Measurements from ENCODE around the gene PPP1R13L. TPM values are rescaled to one million over a fixed set of nuclear protein-coding genes. Genes with fewer than 3 reads are reported as not detected.

PPP1R13L gene
- total RNA-seq, 2 donors from 2014 or later, result 17.9 to 26.4 TPM

DNA sequence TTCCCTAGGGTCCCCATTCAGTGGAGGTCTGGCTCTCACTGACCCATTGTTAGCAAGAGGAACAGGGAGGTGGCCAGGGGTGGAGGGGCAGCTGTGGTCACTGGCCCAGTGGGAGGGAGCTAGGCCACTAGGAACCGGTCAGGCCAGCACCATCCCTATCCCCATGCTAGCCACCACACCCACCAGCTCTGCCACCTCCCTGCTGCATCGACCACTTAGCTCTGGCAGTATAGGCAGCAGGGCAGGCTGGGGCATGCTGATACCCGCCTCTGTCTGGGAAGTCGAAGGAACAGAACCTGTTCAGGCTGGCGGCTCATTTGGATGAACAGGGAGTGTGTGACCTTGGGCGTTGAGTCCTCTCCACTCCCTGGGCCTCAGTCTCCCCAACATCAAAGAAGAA is 4.7 kb downstream of the PPP1R13L start:
- H3K4me3 ChIP-seq (ENCODE audit: low read length), result no peak overlapping the region
- H3K27ac ChIP-seq (ENCODE audit: low read depth, low read length), result no peak overlapping the region
- peak; percentile 44 for DNase-seq
- peaks cover 3% of the 10 kb centered on the region for H3K36me3 Mint-ChIP-seq (ENCODE audit: low read depth)
- peaks cover 3% of the 10 kb centered on the region for H3K4me1 ChIP-seq (ENCODE audit: control insufficient read depth, insufficient read depth, low read length)
- 88 to 100% methylated on average over 4 to 6 of the region's 6 CpGs for WGBS, 2 experiments (ENCODE audit: insufficient coverage in 1 of 2, insufficient read length in 1 of 2)
- H3K4me3 Mint-ChIP-seq, result no peak overlapping the region
- no peaks in the 10 kb centered on the region for H3K9me3 Mint-ChIP-seq
- TF ChIP-seq, protein P1, sequence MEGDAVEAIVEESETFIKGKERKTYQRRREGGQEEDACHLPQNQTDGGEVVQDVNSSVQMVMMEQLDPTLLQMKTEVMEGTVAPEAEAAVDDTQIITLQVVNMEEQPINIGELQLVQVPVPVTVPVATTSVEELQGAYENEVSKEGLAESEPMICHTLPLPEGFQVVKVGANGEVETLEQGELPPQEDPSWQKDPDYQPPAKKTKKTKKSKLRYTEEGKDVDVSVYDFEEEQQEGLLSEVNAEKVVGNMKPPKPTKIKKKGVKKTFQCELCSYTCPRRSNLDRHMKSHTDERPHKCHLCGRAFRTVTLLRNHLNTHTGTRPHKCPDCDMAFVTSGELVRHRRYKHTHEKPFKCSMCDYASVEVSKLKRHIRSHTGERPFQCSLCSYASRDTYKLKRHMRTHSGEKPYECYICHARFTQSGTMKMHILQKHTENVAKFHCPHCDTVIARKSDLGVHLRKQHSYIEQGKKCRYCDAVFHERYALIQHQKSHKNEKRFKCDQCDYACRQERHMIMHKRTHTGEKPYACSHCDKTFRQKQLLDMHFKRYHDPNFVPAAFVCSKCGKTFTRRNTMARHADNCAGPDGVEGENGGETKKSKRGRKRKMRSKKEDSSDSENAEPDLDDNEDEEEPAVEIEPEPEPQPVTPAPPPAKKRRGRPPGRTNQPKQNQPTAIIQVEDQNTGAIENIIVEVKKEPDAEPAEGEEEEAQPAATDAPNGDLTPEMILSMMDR (conservative IDR thresholded peaks at IDR 0.05), result no peak
- no peak overlapping the region for H3K27ac Mint-ChIP-seq
- H3K9me3 ChIP-seq (ENCODE audit: control insufficient read depth, low read length), result no peaks in the 10 kb centered on the region
- peaks cover 39% of the 10 kb centered on the region for H3K27me3 Mint-ChIP-seq (ENCODE audit: insufficient read depth)
- H3K27me3 ChIP-seq (ENCODE audit: control insufficient read depth, insufficient read depth, low read length, poor library complexity, severe bottlenecking), result no peaks in the 10 kb centered on the region
- H3K4me1 Mint-ChIP-seq, result peaks cover 24% of the 10 kb centered on the region
- H3K9ac ChIP-seq (ENCODE audit: extremely low read depth, low read length, poor library complexity, severe bottlenecking), result no peak overlapping the region
- H3K36me3 ChIP-seq (ENCODE audit: control insufficient read depth, insufficient read depth, low read length), result peaks cover 11% of the 10 kb centered on the region

DNA sequence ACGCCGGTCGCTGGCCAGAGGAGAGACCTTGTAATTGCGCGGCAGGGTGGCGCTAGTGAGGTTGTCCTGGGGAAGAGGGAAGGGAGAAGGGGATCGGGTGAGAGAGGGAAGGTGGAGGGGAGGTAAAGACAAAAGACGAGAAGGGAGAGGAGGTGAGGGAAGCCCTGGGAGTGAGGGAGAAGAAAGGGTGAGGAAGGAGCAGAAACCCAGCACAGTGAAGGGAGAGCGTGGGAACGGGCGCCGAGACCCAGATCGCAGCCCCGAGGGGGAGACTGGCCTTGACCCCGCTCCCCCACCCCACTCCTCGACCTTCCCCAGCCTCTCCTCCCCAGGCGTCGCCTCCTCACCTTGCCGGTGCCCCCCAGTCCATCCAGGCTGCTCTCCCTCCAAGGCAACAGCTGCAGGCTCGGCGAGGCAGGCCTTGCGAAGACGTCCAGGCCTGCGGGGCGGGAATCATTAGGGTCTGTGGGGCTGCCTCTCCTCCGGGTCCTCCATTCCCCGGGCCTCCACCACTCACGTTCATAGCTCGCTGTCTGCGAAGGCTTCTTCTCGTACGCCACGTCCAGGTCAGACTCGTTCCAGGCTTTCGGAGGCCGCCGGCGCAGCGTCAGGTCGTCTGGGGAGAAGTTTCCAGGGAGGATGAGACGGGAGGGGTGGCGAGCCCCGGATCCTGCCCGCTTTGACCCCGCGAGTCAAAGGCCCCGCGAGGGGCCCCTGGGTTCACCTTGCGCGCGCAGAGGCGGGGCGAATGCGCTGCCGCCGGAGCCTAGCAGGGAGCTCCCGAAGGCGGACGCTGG is 8.8 kb downstream of the PPP1R13L start:
- WGBS, 2 experiments (ENCODE audit: insufficient coverage in 1 of 2, insufficient read length in 1 of 2), result 86 to 87% methylated on average over 47 to 59 of the region's 59 CpGs
- no peaks in the 10 kb centered on the region for H3K9me3 Mint-ChIP-seq
- Histone ChIP-seq H3K4me3 (ENCODE audit: low read length) (no peak overlapping the region), H3K27me3 (ENCODE audit: control insufficient read depth, insufficient read depth, low read length, poor library complexity, severe bottlenecking) (no peaks in the 10 kb centered on the region), H3K27ac (ENCODE audit: low read depth, low read length) (no peak overlapping the region), H3K9me3 (ENCODE audit: control insufficient read depth, low read length) (no peaks in the 10 kb centered on the region), H3K4me1 (ENCODE audit: control insufficient read depth, insufficient read depth, low read length) (peaks cover 3% of the 10 kb centered on the region), H3K9ac (ENCODE audit: extremely low read depth, low read length, poor library complexity, severe bottlenecking) (no peak overlapping the region), H3K36me3 (ENCODE audit: control insufficient read depth, insufficient read depth, low read length) (peaks cover 21% of the 10 kb centered on the region)
- TF ChIP-seq, protein P1 (conservative IDR thresholded peaks at IDR 0.05), result peak; percentile 66
- H3K4me1 Mint-ChIP-seq, result peaks cover 7% of the 10 kb centered on the region
- peak; percentile 92 for DNase-seq
- no peak overlapping the region for H3K4me3 Mint-ChIP-seq
- peaks cover 36% of the 10 kb centered on the region for H3K27me3 Mint-ChIP-seq (ENCODE audit: insufficient read depth)
- peaks cover 5% of the 10 kb centered on the region for H3K36me3 Mint-ChIP-seq (ENCODE audit: low read depth)
- H3K27ac Mint-ChIP-seq, result no peak overlapping the region

DNA sequence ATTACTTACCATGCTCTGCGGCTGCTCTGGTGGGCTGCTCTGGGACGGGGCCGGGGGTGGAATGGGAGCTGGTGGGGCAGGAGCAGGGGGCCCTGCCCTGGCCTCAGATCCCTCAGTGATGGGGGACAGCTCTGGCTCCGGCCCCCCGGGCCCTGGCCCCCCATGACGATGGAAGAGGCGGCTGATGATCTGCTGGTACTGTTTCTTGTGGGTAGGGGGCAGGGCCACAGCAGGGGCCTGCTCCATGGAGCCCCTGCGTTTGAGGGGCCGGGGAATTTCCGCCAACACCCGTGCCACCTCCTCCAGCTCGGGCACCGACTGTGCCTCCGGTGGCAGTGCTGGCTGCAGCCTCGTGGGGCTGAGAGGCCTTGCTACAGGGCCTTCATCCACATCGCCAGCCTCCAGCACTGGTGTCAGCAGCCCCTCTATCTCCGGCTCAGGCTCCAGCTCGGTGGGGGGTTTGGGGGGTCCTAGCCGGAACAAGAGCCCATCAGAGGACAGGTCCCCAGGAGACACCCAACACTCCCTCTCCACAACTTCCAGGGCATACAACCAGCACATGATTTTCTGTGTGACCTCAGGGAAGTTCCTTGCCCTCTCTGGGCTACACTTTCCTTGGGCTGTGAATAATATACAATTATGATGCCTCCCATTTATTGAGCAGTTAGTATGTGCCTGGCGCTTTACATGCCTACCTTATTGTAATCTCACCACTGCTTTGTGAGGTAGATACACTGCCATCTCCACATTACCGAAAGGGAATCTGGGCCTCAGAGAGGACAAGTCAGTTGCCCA is 12.8 kb downstream of the PPP1R13L start:
- Histone ChIP-seq H3K4me3 (ENCODE audit: low read length) (no peak overlapping the region), H3K9ac (ENCODE audit: extremely low read depth, low read length, poor library complexity, severe bottlenecking) (no peak overlapping the region), H3K27ac (ENCODE audit: low read depth, low read length) (no peak overlapping the region), H3K4me1 (ENCODE audit: control insufficient read depth, insufficient read depth, low read length) (no peaks in the 10 kb centered on the region), H3K27me3 (ENCODE audit: control insufficient read depth, insufficient read depth, low read length, poor library complexity, severe bottlenecking) (no peaks in the 10 kb centered on the region), H3K36me3 (ENCODE audit: control insufficient read depth, insufficient read depth, low read length) (peaks cover 14% of the 10 kb centered on the region), H3K9me3 (ENCODE audit: control insufficient read depth, low read length) (no peaks in the 10 kb centered on the region)
- no peaks in the 10 kb centered on the region for H3K9me3 Mint-ChIP-seq
- H3K4me1 Mint-ChIP-seq, result peaks cover 2% of the 10 kb centered on the region
- H3K27me3 Mint-ChIP-seq (ENCODE audit: insufficient read depth), result peaks cover 25% of the 10 kb centered on the region
- H3K27ac Mint-ChIP-seq, result no peak overlapping the region
- no peak overlapping the region for H3K4me3 Mint-ChIP-seq
- DNase-seq, result no peak
- TF ChIP-seq, protein P1 (conservative IDR thresholded peaks at IDR 0.05), result no peak
- WGBS, 2 experiments (ENCODE audit: insufficient coverage in 1 of 2, insufficient read length in 1 of 2), result 95 to 96% methylated on average over 10 to 21 of the region's 21 CpGs
- H3K36me3 Mint-ChIP-seq (ENCODE audit: low read depth), result peaks cover 8% of the 10 kb centered on the region
